GM12878 (cell line): Measurements from ENCODE around the gene ARL14. TPM values are rescaled to one million over a fixed set of nuclear protein-coding genes. Genes with fewer than 3 reads are reported as not detected.

Experiments
- ATAC-seq: fragments of 200-7000 bp; cut with Tn5 transposase; 3 replicates; pipeline ENCODE4 v1.9.1; 2020; ENCODE audit warnings: mild to moderate bottlenecking, moderate library complexity
- BruUV-seq: library from RNA; stranded (reverse); fragments of 400-500 nt; replicated peaks from 2 replicates; lab custom pipeline; 2021; lab: Mats Ljungman, UMichigan
- CTCF ChIA-PET: fragments of 300-600 bp; sonication (Branson Sonifier 250); formaldehyde crosslinking; extraction: SDS; loops from one replicate; lab custom pipeline; 2021; ENCODE audit warnings: inconsistent platforms; lab: Yijun Ruan, JAX
- POLR2A ChIA-PET: fragments of 350-600 bp; formaldehyde crosslinking; extraction: SDS; loops from one replicate; lab custom pipeline; 2021; ENCODE audit warnings: inconsistent platforms; lab: Charles Lee
- RAD21 ChIA-PET: fragments of 300-600 bp; sonication (Branson Sonifier 250); formaldehyde crosslinking; loops from one replicate; lab custom pipeline; 2023; ENCODE audit warnings: antibody characterized with exemption; ENCODE audit not compliant: unreplicated experiment; lab: Charles Lee
- SMC1A ChIA-PET: fragments of 300-600 bp; sonication (Branson Sonifier 250); formaldehyde crosslinking; loops from one replicate; lab custom pipeline; 2023; ENCODE audit not compliant: unreplicated experiment, uncharacterized antibody; lab: Charles Lee
- DNase-seq: peaks from one replicate; pipeline ENCODE4 v3.0.0-alpha.2; 2011; ENCODE audit warnings: low read depth, low spot score
- FAIRE-seq: peaks from 3 replicates; lab custom pipeline; 2011; peaks lifted over from hg19 to GRCh38; lab: Jason Lieb, UNC
- H2AFZ ChIP-seq: 2 replicates; pipeline ENCODE4 v1.6.0; 2011; ENCODE audit warnings: low read depth, low read length, control low read depth; ENCODE audit not compliant: control insufficient read depth
- H3K27ac ChIP-seq: 2 replicates; pipeline ENCODE4 v1.5.1; 2011; ENCODE audit warnings: control low read depth; ENCODE audit not compliant: control insufficient read depth, insufficient read depth
- H3K27me3 ChIP-seq, 2 experiments: replicated peaks in 1 of 2; 2 replicates each; pipeline versions ENCODE4 v1.6.0 to v1.6.1; 2011; ENCODE audit warnings: low read length in 1 of 2; ENCODE audit not compliant: control insufficient read depth in 2 of 2, insufficient read depth in 2 of 2
- H3K36me3 ChIP-seq, 2 experiments: 2 replicates each; pipeline ENCODE4 v1.5.1; 2011; ENCODE audit warnings: low read length in 1 of 2; ENCODE audit not compliant: control insufficient read depth in 2 of 2, insufficient read depth in 2 of 2
- H3K4me1 ChIP-seq: 2 replicates; pipeline ENCODE4 v1.6.1; 2011; ENCODE audit warnings: mild to moderate bottlenecking, low read length, moderate library complexity, mixed read lengths; ENCODE audit not compliant: control insufficient read depth, insufficient read depth
- H3K4me2 ChIP-seq: 2 replicates; pipeline ENCODE4 v1.6.0; 2011; ENCODE audit warnings: control low read depth; ENCODE audit not compliant: control insufficient read depth, insufficient read depth
- H3K4me3 ChIP-seq: fragments of 200-600 bp; sonication (generic); 2 replicates; pipeline ENCODE4 v1.5.1; 2016
- H3K79me2 ChIP-seq: 2 replicates; pipeline ENCODE4 v1.6.0; 2011; ENCODE audit warnings: low read length; ENCODE audit not compliant: control insufficient read depth, insufficient read depth
- H3K9ac ChIP-seq: 2 replicates; pipeline ENCODE4 v1.8.0; 2011; ENCODE audit warnings: low read length, control low read depth, mixed read lengths; ENCODE audit not compliant: control insufficient read depth, insufficient read depth
- H3K9me3 ChIP-seq: replicated peaks from 3 replicates; pipeline ENCODE4 v1.5.1; 2011; ENCODE audit warnings: mild to moderate bottlenecking, low read length; ENCODE audit not compliant: control insufficient read depth, insufficient read depth
- H4K20me1 ChIP-seq: 2 replicates; pipeline ENCODE4 v1.6.0; 2011; ENCODE audit not compliant: control insufficient read depth, insufficient read depth
- ATF2 ChIP-seq: IDR thresholded peaks from 2 replicates; pipeline ENCODE4 v1.6.1; 2012; ENCODE audit warnings: low read length, inconsistent platforms
- CEBPB ChIP-seq, 2 experiments: fragments of 150-350 bp in 1 of 2; IDR thresholded peaks; 2 replicates each; pipeline ENCODE4 v1.6.1; 2012 to 2014; ENCODE audit warnings: low read depth in 2 of 2, low read length in 2 of 2, borderline replicate concordance in 1 of 2, inconsistent platforms in 1 of 2
- HDAC6 ChIP-seq: fragments of 200-600 bp; sonication (generic); IDR thresholded peaks from one replicate; pipeline ENCODE4 v1.8.0; 2017; ENCODE audit warnings: antibody characterized with exemption; ENCODE audit not compliant: unreplicated experiment
- JUNB ChIP-seq: IDR thresholded peaks from 2 replicates; pipeline ENCODE4 v1.6.1; 2016; ENCODE audit warnings: antibody characterized with exemption, mild to moderate bottlenecking
- KAT2A ChIP-seq: conservative IDR thresholded peaks from 2 replicates; pipeline ENCODE4 v1.6.1; 2011; ENCODE audit warnings: low read depth, low read length; ENCODE audit not compliant: control insufficient read depth
- MEF2B ChIP-seq: fragments of 450-650 bp; IDR thresholded peaks from 2 replicates; pipeline ENCODE4 v1.6.1; 2018; ENCODE audit warnings: mild to moderate bottlenecking, moderate library complexity; ENCODE audit not compliant: partially characterized antibody, poor library complexity, severe bottlenecking
- NKRF ChIP-seq: fragments of 450-650 bp; conservative IDR thresholded peaks from 2 replicates; pipeline ENCODE4 v1.6.1; 2017; ENCODE audit warnings: mild to moderate bottlenecking, moderate library complexity
- ZNF622 ChIP-seq: fragments of 450-650 bp; IDR thresholded peaks from 2 replicates; pipeline ENCODE4 v1.6.1; 2017; ENCODE audit warnings: mild to moderate bottlenecking, inconsistent platforms
- WGBS: methylation state at CpG from one replicate; pipeline ENCODE4 v1.1.6; 2016; ENCODE audit warnings: low lambda C conversion rate; ENCODE audit not compliant: insufficient replicate concordance, insufficient coverage; ENCODE audit errors: missing lambda C conversion rate; 5-methylcytosine and 5-hydroxymethylcytosine counted together
- in situ Hi-C: fragments of 300-500 bp; cut with MboI; formaldehyde crosslinking; loops from 9 replicates; pipeline ENCODE4 v1.14.3; 2018; ENCODE audit warnings: mixed read lengths
- intact Hi-C: fragments of 100-400 bp; cut with micrococcal nuclease; formaldehyde crosslinking; loops from one replicate; pipeline ENCODE4 v1.14.2; 2022; ENCODE audit not compliant: unreplicated experiment
- polyA plus RNA-seq, 11 experiments: library from polyadenylated mRNA; depleted of rRNA in 4 of 11; unstranded in 6 of 11; stranded (reverse) in 5 of 11; fragments of >200 nt; fragmentation: Nextera tagmentation in 4 of 11; fragmentation: Illumina TruSeq in 1 of 11; extraction: Ambion mirVana in 4 of 11; extraction: Trizol in 1 of 11; gene quantifications; 1 replicate in 1 of 11; 2 replicates in 10 of 11; pipeline versions ENCODE4 v1.2.1 to v1.2.3, GENCODE V29; 2011 to 2016; ENCODE audit warnings: inconsistent platforms in 2 of 11, missing spikeins in 2 of 11, low read depth in 1 of 11
- total RNA-seq, 4 experiments: library from RNA; depleted of rRNA in 3 of 4; stranded (reverse); fragments of >200 nt in 3 of 4; fragmentation: Illumina TruSeq in 1 of 4; extraction: Trizol in 1 of 4; gene quantifications; 2 replicates each; pipeline versions ENCODE4 v1.2.1 to v1.2.3, GENCODE V29; 2013 to 2021

Gene ARL14
- total and polyA plus RNA-seq, 10 of the 15 experiments (the other 5 are each of a cell fraction or from before 2014, with no cell fraction given), result 0.04 to 0.18 TPM; not detected in 8

GRCh38 chr3:160695915-160696327 is 19.0 kb downstream of the ARL14 start:
- ATAC-seq (no peak), DNase-seq (no peak), FAIRE-seq (no peak)
- Histone ChIP-seq H3K36me3 (no peaks in the 10 kb centered on the region), H2AFZ (no peak overlapping the region), H3K4me2 (no peak overlapping the region), H4K20me1 (no peaks in the 10 kb centered on the region), H3K79me2 (no peaks in the 10 kb centered on the region), H3K9me3 (no peaks in the 10 kb centered on the region), H3K27ac (no peak overlapping the region), H3K27me3 (no peaks in the 10 kb centered on the region), H3K4me1 (no peaks in the 10 kb centered on the region), H3K9ac (no peak overlapping the region), H3K4me3 (no peak overlapping the region)
- TF ChIP-seq NKRF (no peak), ZNF622 (no peak), MEF2B (no peak), HDAC6 (no peak), ATF2 (no peak), KAT2A (no peak), JUNB (no peak), CEBPB (IDR thresholded peaks at IDR 0.05; ENCODE audit: borderline replicate concordance in 1 of 2, low read depth in 2 of 2, low read length in 2 of 2) (no peak)
- ChIA-PET RAD21 (no interaction called here), SMC1A (interaction anchor here (1.0 kb wide), 1 partner anchor 13 kb away, joined by 3 read pairs; no protein-coding TSS in a partner anchor), CTCF (interaction anchor here (1.6 kb wide), 1 partner anchor 9 kb away, joined by 9 read pairs; no protein-coding TSS in a partner anchor), POLR2A (no interaction called here)
- in situ Hi-C loops (no loop called here), intact Hi-C loops (no loop called here)
- WGBS, result 56% methylated on average over 2 of the region's 2 CpGs
- no TSS peak for BruUV-seq
